Prostate gland (tissue), 2 donors: ENCODE measurements around the gene ZNF514. TPM values are rescaled to one million over a fixed set of nuclear protein-coding genes. Genes with fewer than 3 reads are reported as not detected.

Source experiments
- DNase-seq: peaks from one replicate; pipeline ENCODE4 v3.0.0-alpha.2; 2019; ENCODE audit warnings: low spot score
- H3K27ac ChIP-seq, 2 donors: fragments of 200-600 bp; sonication (generic); 2 replicates each; pipeline ENCODE4 v1.5.1; 2017 to 2019
- H3K27me3 ChIP-seq: fragments of 200-600 bp; sonication (generic); replicated peaks from 2 replicates; pipeline ENCODE4 v1.5.1; 2019; ENCODE audit not compliant: insufficient read depth
- H3K36me3 ChIP-seq, 2 donors: fragments of 200-600 bp; sonication (generic); 1 replicate in 1 of 2; 2 replicates in 1 of 2; pipeline versions ENCODE4 v1.5.1 to v1.8.1; 2017 to 2019
- H3K4me1 ChIP-seq: fragments of 200-600 bp; sonication (generic); replicated peaks from 2 replicates; pipeline ENCODE4 v1.5.1; 2019
- H3K4me3 ChIP-seq, 2 donors: fragments of 200-600 bp; sonication (generic); 2 replicates each; pipeline ENCODE4 v1.5.1; 2017 to 2019
- H3K9me3 ChIP-seq: fragments of 200-600 bp; sonication (generic); 2 replicates; pipeline ENCODE4 v1.5.1; 2017
- POLR2A ChIP-seq: fragments of 450-650 bp; IDR thresholded peaks from one replicate; pipeline ENCODE4 v1.6.1; 2016; ENCODE audit warnings: antibody characterized with exemption, mild to moderate bottlenecking
- POLR2AphosphoS5 ChIP-seq: sonication (generic); formaldehyde crosslinking; IDR thresholded peaks from one replicate; pipeline ENCODE4 v1.6.1; 2017; ENCODE audit warnings: antibody characterized with exemption
- WGBS: methylation state at CpG from one replicate; pipeline ENCODE4 v1.1.5; 2018; 5-methylcytosine and 5-hydroxymethylcytosine counted together
- intact Hi-C: fragments of 100-400 bp; cut with DNase I; formaldehyde crosslinking; loops from one replicate; pipeline ENCODE4 v1.14.2; 2022
- total RNA-seq, 2 donors: library from RNA; depleted of rRNA; stranded (reverse); fragments of >200 nt; gene quantifications; one replicate each; pipeline ENCODE4 v1.1.0, GENCODE V29; 2016
- TF ChIP-seq, protein P1 (sequence below), 4 experiments: fragments of 200-600 bp in 2 of 4; fragments of 450-650 bp in 2 of 4; sonication (generic) in 2 of 4; IDR thresholded peaks; 1 replicate in 3 of 4; 2 replicates in 1 of 4; pipeline ENCODE4 v1.5.1; 2016 to 2019; ENCODE audit warnings: antibody characterized with exemption in 4 of 4, mild to moderate bottlenecking in 2 of 4, moderate library complexity in 2 of 4

ZNF514 gene
- total RNA-seq, 2 donors from 2014 or later, result 19.1 TPM

- Histone ChIP-seq H3K36me3 (no peaks in the 10 kb centered on the region), H3K27me3 (no peaks in the 10 kb centered on the region), H3K9me3 (no peaks in the 10 kb centered on the region), H3K4me3 (peak within 1 kb of the TSS; percentile 64 to 81), H3K27ac (peak within 1 kb of the TSS; percentile 84 to 91), H3K4me1 (peaks cover 3% of the 10 kb centered on the region)
- peak; percentile 98 for DNase-seq
- WGBS, result under 1% methylated on average over 51 of the region's 56 CpGs
- intact Hi-C loops, result loop anchor here (5.0 kb wide), 1 partner anchor 42 kb away; the partner anchor contains the start of gene ZNF892
- peak; percentile 98 for TF ChIP-seq POLR2AphosphoS5
- TF ChIP-seq, protein P1, sequence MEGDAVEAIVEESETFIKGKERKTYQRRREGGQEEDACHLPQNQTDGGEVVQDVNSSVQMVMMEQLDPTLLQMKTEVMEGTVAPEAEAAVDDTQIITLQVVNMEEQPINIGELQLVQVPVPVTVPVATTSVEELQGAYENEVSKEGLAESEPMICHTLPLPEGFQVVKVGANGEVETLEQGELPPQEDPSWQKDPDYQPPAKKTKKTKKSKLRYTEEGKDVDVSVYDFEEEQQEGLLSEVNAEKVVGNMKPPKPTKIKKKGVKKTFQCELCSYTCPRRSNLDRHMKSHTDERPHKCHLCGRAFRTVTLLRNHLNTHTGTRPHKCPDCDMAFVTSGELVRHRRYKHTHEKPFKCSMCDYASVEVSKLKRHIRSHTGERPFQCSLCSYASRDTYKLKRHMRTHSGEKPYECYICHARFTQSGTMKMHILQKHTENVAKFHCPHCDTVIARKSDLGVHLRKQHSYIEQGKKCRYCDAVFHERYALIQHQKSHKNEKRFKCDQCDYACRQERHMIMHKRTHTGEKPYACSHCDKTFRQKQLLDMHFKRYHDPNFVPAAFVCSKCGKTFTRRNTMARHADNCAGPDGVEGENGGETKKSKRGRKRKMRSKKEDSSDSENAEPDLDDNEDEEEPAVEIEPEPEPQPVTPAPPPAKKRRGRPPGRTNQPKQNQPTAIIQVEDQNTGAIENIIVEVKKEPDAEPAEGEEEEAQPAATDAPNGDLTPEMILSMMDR (IDR thresholded peaks at IDR 0.05), result peak in 2 of 4 experiments; percentile 24 to 37
- TF ChIP-seq POLR2A, result peak; percentile 54
These were observed 5.9 kb upstream of the ZNF514 start, which contains the start of gene ZNF2 for GRCh38 chr2:95165371-95166064. Gene ZNF2 (plus strand): TSS chr2:95165809. CDS start chr2:95176227, 10,418 bp downstream.

GRCh38 chr2:95165030-95165370 is 5.4 kb upstream of the ZNF514 start:
- H3K36me3 ChIP-seq, result no peaks in the 10 kb centered on the region
- no peak for DNase-seq
- intact Hi-C loops, result loop anchor here (5.0 kb wide), 1 partner anchor 42 kb away; the partner anchor contains the start of gene ZNF892
- peak overlapping the region; percentile 84 to 91 for H3K27ac ChIP-seq
- no peaks in the 10 kb centered on the region for H3K9me3 ChIP-seq
- H3K4me3 ChIP-seq, result peak overlapping the region; percentile 64 to 81
- WGBS, result under 1% methylated on average over 9 of the region's 9 CpGs
- TF ChIP-seq, protein P1 (IDR thresholded peaks at IDR 0.05), result no peak
- no peak for TF ChIP-seq POLR2A
- TF ChIP-seq POLR2AphosphoS5, result no peak
- peaks cover 3% of the 10 kb centered on the region for H3K4me1 ChIP-seq
- H3K27me3 ChIP-seq, result no peaks in the 10 kb centered on the region

DNA sequence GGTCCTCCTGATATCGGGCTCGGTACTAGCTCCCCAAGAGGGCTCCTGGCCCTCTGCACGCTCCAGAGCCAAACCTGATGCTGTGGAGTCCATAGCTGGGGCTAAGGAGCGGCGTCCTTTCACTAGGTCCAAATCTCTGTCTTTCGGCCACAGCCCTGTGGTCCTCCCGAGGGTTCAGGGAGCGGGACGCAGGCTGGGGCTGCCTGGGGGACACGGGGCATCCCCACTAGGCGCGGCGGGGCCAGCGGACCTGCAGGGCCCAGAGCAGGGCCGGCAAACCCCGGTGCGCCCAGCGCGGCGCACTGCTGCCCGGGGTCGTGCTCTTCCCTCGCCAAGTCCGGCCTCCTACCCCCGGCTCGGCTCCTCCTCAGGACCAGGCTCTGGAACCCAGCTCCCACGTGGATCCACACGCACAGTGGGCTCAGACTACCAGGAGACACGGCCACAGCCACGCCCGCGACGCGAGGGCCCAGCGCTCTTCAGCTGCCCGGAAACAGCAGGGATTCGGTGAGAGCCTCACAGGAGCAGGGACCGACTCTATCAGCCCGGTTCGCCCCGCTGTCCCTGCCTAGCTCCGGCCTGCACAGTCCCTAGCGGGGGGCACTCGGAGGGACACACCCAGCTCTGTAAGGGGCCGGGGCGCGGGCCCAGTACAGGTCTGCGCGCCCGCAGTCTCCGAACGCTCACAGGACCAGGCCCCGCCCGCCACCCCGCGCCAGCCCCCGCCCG is 593 bp downstream of the ZNF514 start:
- H3K36me3 ChIP-seq, result peaks cover 0 to 7% of the 10 kb centered on the region in 2 donors
- 2% methylated on average over 49 of the region's 58 CpGs for WGBS
- peaks cover 3% of the 10 kb centered on the region for H3K4me1 ChIP-seq
- H3K9me3 ChIP-seq, result no peaks in the 10 kb centered on the region
- peak; percentile 10 for DNase-seq
- TF ChIP-seq, protein P1 (IDR thresholded peaks at IDR 0.05), result no peak
- TF ChIP-seq POLR2A (no peak), POLR2AphosphoS5 (no peak)
- peak overlapping the region; percentile 72 to 76 for H3K27ac ChIP-seq
- H3K27me3 ChIP-seq, result no peaks in the 10 kb centered on the region
- H3K4me3 ChIP-seq, result peak overlapping the region; percentile 44 to 71
- intact Hi-C loops, result no loop called here

GRCh38 chr2:95158441-95158840 is 1.2 kb downstream of the ZNF514 start:
- Histone ChIP-seq H3K27me3 (no peaks in the 10 kb centered on the region), H3K9me3 (no peaks in the 10 kb centered on the region), H3K4me1 (peaks cover 3% of the 10 kb centered on the region), H3K36me3 (peaks cover 0 to 7% of the 10 kb centered on the region in 2 donors), H3K4me3 (peak overlapping the region; percentile 44 to 71), H3K27ac (peak overlapping the region in 1 of 2 donors; percentile 72)
- intact Hi-C loops, result no loop called here
- WGBS, result 47% methylated on average over 10 of the region's 10 CpGs
- no peak for TF ChIP-seq POLR2A
- TF ChIP-seq POLR2AphosphoS5, result no peak
- TF ChIP-seq, protein P1 (IDR thresholded peaks at IDR 0.05), result no peak
- no peak for DNase-seq
